Calu3 (cell line): ENCODE results near the gene SPAG16. TPM values are rescaled to one million over a fixed set of nuclear protein-coding genes. Genes with fewer than 3 reads are reported as not detected.

ENCODE experiments used
- BruUV-seq: library from RNA; stranded (reverse); fragments of 400-500 nt; replicated peaks from 2 replicates; lab custom pipeline; 2021; lab: Mats Ljungman, UMichigan
- CTCF ChIA-PET: fragments of 300-600 bp; sonication (Branson Sonifier 250); formaldehyde crosslinking; loops from one replicate; lab custom pipeline; 2022; ENCODE audit warnings: antibody characterized with exemption; lab: Charles Lee
- DNase-seq: peaks from one replicate; pipeline ENCODE4 v3.0.0; 2022
- H3K27ac Mint-ChIP-seq: one replicate; pipeline ENCODE4 v1.8.0; 2022; ENCODE audit warnings: mixed read lengths; ENCODE audit not compliant: unreplicated experiment
- H3K27me3 Mint-ChIP-seq: one replicate; pipeline ENCODE4 v1.8.0; 2022; ENCODE audit warnings: mixed read lengths; ENCODE audit not compliant: unreplicated experiment
- H3K36me3 Mint-ChIP-seq: one replicate; pipeline ENCODE4 v1.8.0; 2022; ENCODE audit warnings: mild to moderate bottlenecking, moderate library complexity, mixed read lengths; ENCODE audit not compliant: insufficient read depth, unreplicated experiment
- H3K4me1 Mint-ChIP-seq: one replicate; pipeline ENCODE4 v1.8.0; 2022; ENCODE audit warnings: mild to moderate bottlenecking, low read depth, mixed read lengths; ENCODE audit not compliant: unreplicated experiment
- H3K4me3 Mint-ChIP-seq: one replicate; pipeline ENCODE4 v1.8.0; 2022; ENCODE audit warnings: mild to moderate bottlenecking, low read depth, moderate library complexity, mixed read lengths; ENCODE audit not compliant: unreplicated experiment
- H3K9me3 Mint-ChIP-seq: one replicate; pipeline ENCODE4 v1.8.0; 2022; ENCODE audit warnings: low read depth, mixed read lengths; ENCODE audit not compliant: unreplicated experiment
- CTCF ChIP-seq: fragments of 200-600 bp; IDR thresholded peaks from one replicate; pipeline ENCODE4 v1.8.0; 2022; ENCODE audit warnings: antibody characterized with exemption; ENCODE audit not compliant: unreplicated experiment
- intact Hi-C: fragments of 100-400 bp; cut with micrococcal nuclease; formaldehyde crosslinking; loops from one replicate; pipeline ENCODE4 v1.10.0; 2022; ENCODE audit not compliant: unreplicated experiment
- total RNA-seq: library from RNA; stranded (reverse); gene quantifications from 2 replicates; pipeline ENCODE4 v1.2.3, GENCODE V29; 2022

Gene SPAG16
- total RNA-seq, 1 experiment from 2014 or later: 30.2 TPM

- intact Hi-C loops: no loop called here
- Mint-ChIP-seq H3K36me3 (no peaks in the 10 kb centered on the region), H3K4me1 (no peaks in the 10 kb centered on the region), H3K9me3 (no peaks in the 10 kb centered on the region), H3K27me3 (no peaks in the 10 kb centered on the region), H3K27ac (no peak overlapping the region), H3K4me3 (no peak overlapping the region)
- CTCF ChIA-PET: no interaction called here
- no TSS peak for BruUV-seq
- no peak for TF ChIP-seq CTCF
- no peak for DNase-seq
Observed at GRCh38 chr2:214035091-214035852, 751.0 kb downstream of the SPAG16 start.

GRCh38 chr2:214035921-214036320 is 751.7 kb downstream of the SPAG16 start:
- no peak for DNase-seq
- intact Hi-C loops: no loop called here
- Mint-ChIP-seq H3K4me1 (no peaks in the 10 kb centered on the region), H3K4me3 (no peak overlapping the region), H3K9me3 (no peaks in the 10 kb centered on the region), H3K27me3 (no peaks in the 10 kb centered on the region), H3K36me3 (no peaks in the 10 kb centered on the region), H3K27ac (no peak overlapping the region)
- CTCF ChIA-PET: no interaction called here
- TF ChIP-seq CTCF: no peak
- BruUV-seq: no TSS peak

- intact Hi-C loops: no loop called here
- Mint-ChIP-seq H3K9me3 (no peaks in the 10 kb centered on the region), H3K4me3 (no peak overlapping the region), H3K36me3 (no peaks in the 10 kb centered on the region), H3K27ac (no peak overlapping the region), H3K4me1 (no peaks in the 10 kb centered on the region), H3K27me3 (no peaks in the 10 kb centered on the region)
- no peak for TF ChIP-seq CTCF
- no TSS peak for BruUV-seq
- no peak for DNase-seq
- CTCF ChIA-PET: no interaction called here
Observed at GRCh38 chr2:214038186-214038585, 753.9 kb downstream of the SPAG16 start.

GRCh38 chr2:214050731-214051130 is 766.5 kb downstream of the SPAG16 start:
- intact Hi-C loops: no loop called here
- no peaks in the 10 kb centered on the region for H3K27me3 Mint-ChIP-seq
- no peaks in the 10 kb centered on the region for H3K36me3 Mint-ChIP-seq
- TF ChIP-seq CTCF: no peak
- H3K27ac Mint-ChIP-seq: no peak overlapping the region
- DNase-seq: no peak
- H3K4me1 Mint-ChIP-seq: no peaks in the 10 kb centered on the region
- BruUV-seq: no TSS peak
- H3K9me3 Mint-ChIP-seq: peaks cover 3% of the 10 kb centered on the region
- no peak overlapping the region for H3K4me3 Mint-ChIP-seq
- CTCF ChIA-PET: no interaction called here
